Mammary epithelial cell (primary cell): ENCODE measurements around the gene TMPRSS2.

Experiments
- EZH2 ChIP-seq: IDR thresholded peaks from 2 replicates; pipeline ENCODE4 v1.6.1; 2012; ENCODE audit warnings: low read length, inconsistent platforms, borderline replicate concordance
- TF ChIP-seq, protein P1 (sequence below), 2 donors: IDR thresholded peaks in 1 of 2; conservative IDR thresholded peaks in 1 of 2; 2 replicates each; pipeline ENCODE4 v1.5.1; 2011 to 2012; ENCODE audit warnings: inconsistent platforms in 2 of 2, low read length in 2 of 2, mild to moderate bottlenecking in 2 of 2, control low read depth in 1 of 2, low read depth in 1 of 2; ENCODE audit not compliant: insufficient read depth in 1 of 2; ENCODE audit errors: extremely low read depth in 1 of 2

DNA sequence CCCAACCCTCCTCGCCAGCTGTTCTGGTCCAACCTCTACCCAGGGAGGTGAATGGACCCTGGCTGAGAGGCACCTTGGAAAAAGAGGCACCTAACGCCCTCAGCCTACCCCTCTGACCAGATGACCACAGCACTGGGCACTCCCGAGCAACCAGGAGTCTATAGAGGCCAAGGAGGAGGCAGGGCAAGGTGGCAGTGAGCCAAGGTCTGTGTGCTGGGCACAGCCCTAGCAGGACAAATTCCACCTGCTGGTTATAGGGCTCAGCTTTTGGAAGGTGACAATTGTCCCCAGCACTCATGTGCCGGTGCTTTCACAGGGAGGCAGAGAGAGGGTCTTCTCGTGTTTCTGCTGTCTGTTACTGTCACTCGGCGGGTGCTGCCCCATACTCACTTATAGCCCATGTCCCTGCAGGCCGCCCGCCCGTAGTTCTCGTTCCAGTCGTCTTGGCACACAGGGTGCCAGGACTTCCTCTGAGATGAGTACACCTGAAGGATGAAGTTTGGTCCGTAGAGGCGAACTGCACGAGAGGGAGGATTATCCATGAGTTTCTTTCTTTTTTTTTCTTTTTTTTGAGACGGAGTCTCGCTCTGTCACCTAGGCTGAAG lies 27.8 kb downstream of the TMPRSS2 start:
- TF ChIP-seq, protein P1, sequence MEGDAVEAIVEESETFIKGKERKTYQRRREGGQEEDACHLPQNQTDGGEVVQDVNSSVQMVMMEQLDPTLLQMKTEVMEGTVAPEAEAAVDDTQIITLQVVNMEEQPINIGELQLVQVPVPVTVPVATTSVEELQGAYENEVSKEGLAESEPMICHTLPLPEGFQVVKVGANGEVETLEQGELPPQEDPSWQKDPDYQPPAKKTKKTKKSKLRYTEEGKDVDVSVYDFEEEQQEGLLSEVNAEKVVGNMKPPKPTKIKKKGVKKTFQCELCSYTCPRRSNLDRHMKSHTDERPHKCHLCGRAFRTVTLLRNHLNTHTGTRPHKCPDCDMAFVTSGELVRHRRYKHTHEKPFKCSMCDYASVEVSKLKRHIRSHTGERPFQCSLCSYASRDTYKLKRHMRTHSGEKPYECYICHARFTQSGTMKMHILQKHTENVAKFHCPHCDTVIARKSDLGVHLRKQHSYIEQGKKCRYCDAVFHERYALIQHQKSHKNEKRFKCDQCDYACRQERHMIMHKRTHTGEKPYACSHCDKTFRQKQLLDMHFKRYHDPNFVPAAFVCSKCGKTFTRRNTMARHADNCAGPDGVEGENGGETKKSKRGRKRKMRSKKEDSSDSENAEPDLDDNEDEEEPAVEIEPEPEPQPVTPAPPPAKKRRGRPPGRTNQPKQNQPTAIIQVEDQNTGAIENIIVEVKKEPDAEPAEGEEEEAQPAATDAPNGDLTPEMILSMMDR (conservative IDR thresholded peaks at IDR 0.05 in 1 of 2, IDR thresholded peaks at IDR 0.05 in 1 of 2; ENCODE audit: extremely low read depth in 1 of 2, insufficient read depth in 1 of 2, low read depth in 1 of 2, low read length in 2 of 2) = no peak
- TF ChIP-seq EZH2 = no peak
